Activated effector memory CD4-positive, alpha-beta T cell treated with anti-CD3 and anti-CD28 coated beads, Interleukin-2, amount 50 U/mL, for 16 hours (primary cell): ENCODE data around the gene NOL3.
A peak's percentile ranks its signal among the peaks of the same experiment; 100 is the strongest.

Experiments used
- DNase-seq: peaks from one replicate; pipeline ENCODE4 v3.0.0-alpha.2; 2020

Gene NOL3

GRCh38 chr16:67173323-67173722, 3.0 kb downstream of the NOL3 start:
- no peak for DNase-seq

GRCh38 chr16:67173808-67174705, 3.7 kb downstream of the NOL3 start:
- peak; percentile 88 for DNase-seq

- no peak for DNase-seq
Measured at GRCh38 chr16:67174706-67175231, 4.4 kb downstream of the NOL3 start.

GRCh38 chr16:67176662-67177061, 6.3 kb downstream of the NOL3 start:
- no peak for DNase-seq

- peak; percentile 79 for DNase-seq
Measured at GRCh38 chr16:67177743-67178699, 7.7 kb downstream of the NOL3 start.

- DNase-seq: no peak
Measured at GRCh38 chr16:67179421-67180080, 9.2 kb downstream of the NOL3 start.

- DNase-seq: no peak
Measured at GRCh38 chr16:67180166-67180565, 9.8 kb downstream of the NOL3 start.

GRCh38 chr16:67181346-67181745, 11.0 kb downstream of the NOL3 start:
- DNase-seq: no peak

- no peak for DNase-seq
Measured at GRCh38 chr16:67182288-67182687, 11.9 kb downstream of the NOL3 start.

- no peak for DNase-seq
Measured at GRCh38 chr16:67183284-67183626, 12.9 kb downstream of the NOL3 start.

GRCh38 chr16:67183627-67184452, 13.5 kb downstream of the NOL3 start, which contains the start of gene MATCAP1:
Gene MATCAP1, minus strand, starts transcription at chr16:67183963. Its CDS starts 3,353 bp downstream, at chr16:67180610.
- DNase-seq: peak; percentile 97

GRCh38 chr16:67184453-67184994, 14.2 kb downstream of the NOL3 start:
- DNase-seq: no peak

- DNase-seq: peak; percentile 94
Measured at GRCh38 chr16:67184995-67185650, 14.8 kb downstream of the NOL3 start.

GRCh38 chr16:67185651-67186134, 15.4 kb downstream of the NOL3 start:
- DNase-seq: no peak

- no peak for DNase-seq
Measured at GRCh38 chr16:67186550-67186950, 16.2 kb downstream of the NOL3 start.

- no peak for DNase-seq
Measured at GRCh38 chr16:67187175-67187890, 17.0 kb downstream of the NOL3 start.

- DNase-seq: no peak
Measured at GRCh38 chr16:67188323-67188722, 18.0 kb downstream of the NOL3 start.

- no peak for DNase-seq
Measured at GRCh38 chr16:67188798-67189197, 18.5 kb downstream of the NOL3 start.

- no peak for DNase-seq
Measured at GRCh38 chr16:67190041-67190440, 19.7 kb downstream of the NOL3 start, which contains the start of gene EXOC3L1. Gene EXOC3L1, minus strand, starts transcription at chr16:67190136. Its CDS starts 460 bp downstream, at chr16:67189676.
